WI38 (cell line): Measurements from ENCODE around the gene AQR.

ENCODE experiments used
- H3K4me3 ChIP-seq: 2 replicates; pipeline ENCODE4 v1.5.1; 2011; ENCODE audit warnings: low read depth, mild to moderate bottlenecking, control low read depth, low read length
- TF ChIP-seq, protein P1 (sequence below): IDR thresholded peaks from 2 replicates; pipeline ENCODE4 v1.5.1; 2012; ENCODE audit warnings: low read depth, mild to moderate bottlenecking, control low read depth, low read length

AQR gene

DNA sequence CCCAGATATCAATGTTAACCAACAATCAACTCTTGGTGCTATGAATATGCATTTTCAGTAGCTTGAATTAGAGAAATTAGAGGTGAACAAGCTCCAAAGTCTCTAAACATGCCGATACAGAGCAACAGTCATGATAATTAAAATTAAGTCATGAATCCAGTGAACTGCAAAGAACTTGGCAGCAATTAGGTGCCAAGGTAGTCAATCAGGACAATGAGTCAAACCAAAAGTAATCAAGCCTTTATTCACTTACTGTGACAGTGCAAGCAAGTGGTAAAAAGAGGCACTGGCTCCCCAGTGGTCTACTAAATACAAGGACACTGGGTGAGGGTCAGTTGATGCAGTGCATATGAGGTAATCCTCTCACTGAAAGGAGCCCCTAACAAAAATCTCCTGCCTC lies 16.8 kb upstream of the AQR start:
- TF ChIP-seq, protein P1, sequence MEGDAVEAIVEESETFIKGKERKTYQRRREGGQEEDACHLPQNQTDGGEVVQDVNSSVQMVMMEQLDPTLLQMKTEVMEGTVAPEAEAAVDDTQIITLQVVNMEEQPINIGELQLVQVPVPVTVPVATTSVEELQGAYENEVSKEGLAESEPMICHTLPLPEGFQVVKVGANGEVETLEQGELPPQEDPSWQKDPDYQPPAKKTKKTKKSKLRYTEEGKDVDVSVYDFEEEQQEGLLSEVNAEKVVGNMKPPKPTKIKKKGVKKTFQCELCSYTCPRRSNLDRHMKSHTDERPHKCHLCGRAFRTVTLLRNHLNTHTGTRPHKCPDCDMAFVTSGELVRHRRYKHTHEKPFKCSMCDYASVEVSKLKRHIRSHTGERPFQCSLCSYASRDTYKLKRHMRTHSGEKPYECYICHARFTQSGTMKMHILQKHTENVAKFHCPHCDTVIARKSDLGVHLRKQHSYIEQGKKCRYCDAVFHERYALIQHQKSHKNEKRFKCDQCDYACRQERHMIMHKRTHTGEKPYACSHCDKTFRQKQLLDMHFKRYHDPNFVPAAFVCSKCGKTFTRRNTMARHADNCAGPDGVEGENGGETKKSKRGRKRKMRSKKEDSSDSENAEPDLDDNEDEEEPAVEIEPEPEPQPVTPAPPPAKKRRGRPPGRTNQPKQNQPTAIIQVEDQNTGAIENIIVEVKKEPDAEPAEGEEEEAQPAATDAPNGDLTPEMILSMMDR, result no peak
- peak overlapping the region; percentile 98 for H3K4me3 ChIP-seq

DNA sequence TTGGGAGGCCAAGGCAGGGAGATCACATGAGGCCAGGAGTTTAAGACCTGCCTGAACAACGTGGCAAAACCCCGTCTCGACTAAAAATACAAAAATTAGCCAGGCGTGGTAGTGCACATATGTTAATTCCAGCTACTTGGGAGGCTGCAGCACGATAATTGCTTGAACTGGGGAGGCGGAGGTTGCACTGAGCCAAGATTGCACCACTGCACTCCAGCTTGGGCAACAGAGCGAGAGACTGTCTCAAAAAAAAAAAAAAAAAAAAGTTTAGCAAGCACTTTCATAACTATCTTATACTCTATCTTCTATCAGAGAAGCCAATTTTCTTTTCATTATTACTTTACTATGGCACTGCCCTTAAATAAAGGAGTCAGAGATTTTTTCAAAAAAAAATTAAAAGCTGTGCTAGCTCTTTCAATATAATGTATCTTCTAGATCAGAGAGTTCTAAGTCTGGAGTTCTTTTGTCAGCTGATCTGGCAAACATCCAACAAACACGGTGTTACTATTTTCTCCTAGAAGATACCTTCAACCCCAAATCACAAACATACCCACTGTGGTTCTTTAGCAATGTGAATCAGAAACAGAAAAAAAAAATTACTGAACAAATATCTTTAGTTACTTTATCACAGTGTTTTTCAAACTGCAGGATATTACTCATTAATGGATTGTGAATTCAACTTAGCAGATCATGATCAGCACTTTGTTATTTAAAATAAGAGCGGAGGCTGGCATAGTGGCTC lies 15.5 kb upstream of the AQR start:
- TF ChIP-seq, protein P1, result no peak
- H3K4me3 ChIP-seq, result no peak overlapping the region

DNA sequence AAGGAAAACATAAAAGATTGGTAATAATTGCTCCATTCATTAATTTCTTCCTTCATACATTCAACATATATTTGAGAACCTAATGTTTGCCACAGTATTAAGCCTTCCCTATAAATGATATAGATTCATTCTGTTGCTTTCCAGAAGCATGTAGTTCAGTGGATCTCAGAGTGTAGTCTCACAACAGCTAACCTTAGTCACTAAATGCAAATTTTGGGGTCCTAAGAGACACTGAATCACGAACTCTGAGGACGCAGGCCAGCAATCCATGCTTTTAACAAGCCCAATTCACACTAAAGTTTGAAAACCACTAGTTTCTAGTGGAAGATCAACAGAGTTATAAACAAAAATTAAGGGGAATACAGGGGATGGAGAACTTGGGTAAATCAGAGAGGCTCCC lies 7.2 kb upstream of the AQR start:
- no peak overlapping the region for H3K4me3 ChIP-seq
- TF ChIP-seq, protein P1, result no peak

DNA sequence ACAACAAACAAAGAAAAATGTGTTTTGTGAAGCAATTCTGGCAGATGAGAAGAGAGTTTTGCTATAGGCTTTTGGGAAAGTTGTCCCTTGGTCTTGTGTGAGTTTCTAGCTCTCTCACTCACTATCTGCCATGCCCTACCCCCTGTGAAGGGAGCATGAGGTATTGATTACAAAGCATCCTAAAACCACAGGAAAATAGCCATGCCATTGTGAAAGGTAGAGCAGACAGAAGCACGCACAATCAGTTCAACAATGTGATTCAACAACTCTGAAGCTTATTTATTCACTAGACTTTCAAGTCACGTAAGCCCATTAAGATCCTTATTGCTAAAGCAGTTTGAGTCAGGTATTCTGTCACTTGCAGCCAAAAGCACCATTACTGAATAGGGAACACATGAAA lies 6.5 kb upstream of the AQR start:
- TF ChIP-seq, protein P1, result no peak
- no peak overlapping the region for H3K4me3 ChIP-seq

DNA sequence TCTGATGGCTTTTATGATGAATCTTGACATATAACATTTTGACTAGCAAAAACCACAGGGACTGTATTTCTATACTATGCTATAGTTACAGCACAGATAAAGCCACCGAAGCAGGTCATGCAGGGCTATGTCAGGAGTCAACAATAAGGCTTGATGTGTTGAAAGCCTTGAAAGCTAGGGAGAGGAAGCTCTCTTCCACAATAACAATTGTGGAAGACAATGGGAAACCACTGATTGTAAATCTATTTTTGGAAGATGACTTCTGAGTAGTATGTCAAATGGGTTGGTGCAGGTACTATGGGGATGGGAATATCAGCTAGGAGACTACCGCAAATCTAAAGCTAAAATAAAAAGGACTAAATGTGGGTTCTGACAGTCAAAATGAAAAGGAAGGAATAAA lies 4.0 kb upstream of the AQR start:
- TF ChIP-seq, protein P1, result no peak

DNA sequence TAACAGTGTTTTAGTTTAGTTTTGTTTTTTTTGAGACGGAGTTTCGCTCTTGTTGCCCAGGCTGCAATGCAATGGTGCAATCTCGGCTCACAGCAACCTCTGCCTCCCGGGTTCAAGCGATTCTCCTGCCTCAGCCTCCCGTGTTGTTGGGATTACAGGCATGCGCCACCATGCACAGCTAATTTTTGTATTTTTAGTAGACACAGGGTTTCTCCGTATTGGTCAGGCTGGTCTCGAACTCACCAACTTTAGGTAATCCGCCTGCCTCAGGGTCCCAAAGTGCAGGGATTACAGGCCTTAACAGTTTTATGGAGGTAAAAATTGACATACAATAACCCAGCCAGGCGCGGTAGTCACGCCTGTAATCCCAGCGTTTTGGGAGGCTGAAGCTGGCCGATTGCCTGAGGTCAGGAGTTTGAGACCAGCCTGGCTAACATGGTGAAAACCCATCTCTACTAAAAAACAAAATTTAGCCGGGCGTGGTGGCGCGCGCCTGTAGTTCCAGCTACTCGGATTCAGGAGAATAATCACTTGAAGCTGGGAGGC lies 629 bp upstream of the AQR start:
- H3K4me3 ChIP-seq, result peak overlapping the region; percentile 84

More for the DNA sequence above, 4.0 kb upstream of the AQR start:
- no peak overlapping the region for H3K4me3 ChIP-seq

DNA sequence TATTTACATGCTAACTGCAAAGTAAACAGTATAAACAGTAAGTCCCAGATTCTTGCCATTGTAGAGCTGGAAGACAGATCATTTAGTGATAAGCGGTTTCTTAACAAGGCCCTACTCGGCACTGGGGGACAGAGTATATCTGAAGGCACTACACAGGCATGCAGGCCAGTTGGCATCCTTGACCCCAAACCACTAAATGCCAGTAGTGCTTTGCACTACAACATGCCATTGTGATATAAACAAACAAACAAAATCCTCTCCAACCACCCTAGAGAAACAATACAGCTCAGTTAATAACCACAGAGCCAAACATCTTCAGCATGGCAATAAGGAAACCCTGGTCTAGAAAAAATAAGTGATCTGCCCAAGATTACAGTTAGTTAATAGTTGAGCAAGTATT lies 5.3 kb downstream of the AQR start:
- no peak overlapping the region for H3K4me3 ChIP-seq
- TF ChIP-seq, protein P1, result no peak

DNA sequence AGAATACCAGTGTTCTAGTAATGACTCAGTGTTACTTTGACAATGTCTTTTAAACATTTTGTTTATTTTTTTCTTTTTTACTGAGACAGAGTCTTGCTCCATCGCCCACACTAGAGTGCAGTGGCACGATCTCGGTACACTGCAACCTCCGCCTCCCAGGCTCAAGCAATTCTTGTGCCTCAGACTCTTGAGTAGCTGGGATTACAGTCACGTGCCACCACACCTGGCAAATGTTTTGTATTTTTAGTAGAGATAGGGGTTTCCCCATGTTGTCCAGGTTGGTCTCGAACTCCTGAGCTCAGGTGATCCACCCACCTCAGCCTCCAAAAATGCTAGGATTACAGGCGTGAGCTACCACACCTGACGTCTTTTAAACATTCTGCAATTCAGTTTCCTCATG lies 15.7 kb downstream of the AQR start:
- no peak overlapping the region for H3K4me3 ChIP-seq
- TF ChIP-seq, protein P1, result no peak
